Hematopoietic multipotent progenitor cell treated with erythropoietin and hydrocortisone succinate and interleukin-3 and kit ligand, for 8 days (in vitro differentiated cells): ENCODE results near the gene PC.

ENCODE experiments used
- DNase-seq: peaks from one replicate; pipeline ENCODE4 v3.0.0-alpha.2; 2015

PC gene

DNA sequence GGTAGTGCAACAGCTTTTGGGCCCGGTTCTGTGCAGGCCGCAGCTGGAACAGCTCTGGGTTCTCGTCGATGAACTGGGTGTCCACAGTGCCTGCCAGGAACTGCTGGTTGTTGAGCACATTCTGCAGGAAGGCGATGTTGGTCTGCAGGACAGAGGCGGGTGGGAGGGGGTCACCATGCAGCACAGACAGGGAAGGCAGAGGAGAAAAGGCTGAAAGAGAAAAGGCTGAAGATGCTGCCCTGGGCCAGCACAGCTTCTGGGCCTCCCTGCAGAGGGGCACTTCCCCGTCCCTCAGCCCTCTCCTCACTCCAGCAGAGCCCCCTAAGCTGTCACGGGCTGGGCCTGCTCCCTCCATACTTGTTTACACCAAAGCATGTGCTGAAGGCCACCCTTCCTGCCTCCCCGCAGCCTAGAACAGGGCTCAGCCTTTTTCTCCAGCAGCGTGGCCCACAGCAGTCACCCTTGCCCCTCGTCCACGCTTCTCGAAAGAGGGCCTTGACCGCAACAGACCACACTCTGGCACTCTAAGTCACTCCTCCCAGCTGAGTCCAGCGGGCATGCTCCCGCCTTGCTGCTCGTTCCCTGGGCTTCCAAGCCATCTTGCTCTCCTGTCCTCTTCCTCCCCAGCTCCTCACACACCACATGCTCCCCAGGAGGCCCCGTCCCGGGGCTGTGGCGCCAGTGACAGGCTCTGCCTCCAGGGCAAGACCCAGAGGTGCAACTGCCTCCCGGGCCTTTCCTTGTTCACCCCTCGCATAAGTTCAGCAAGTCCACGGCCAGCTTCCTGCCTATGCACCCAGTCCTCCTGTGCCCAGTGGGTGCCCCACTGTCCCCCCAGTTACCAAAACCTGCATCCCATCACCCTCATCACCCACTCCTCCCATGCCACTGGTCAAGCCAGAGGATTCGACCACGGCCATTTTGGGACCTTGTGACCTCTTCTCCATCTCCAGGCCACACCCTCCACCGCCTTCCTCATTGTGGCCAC, 104.6 kb downstream of the PC start:
- DNase-seq = no peak

DNA sequence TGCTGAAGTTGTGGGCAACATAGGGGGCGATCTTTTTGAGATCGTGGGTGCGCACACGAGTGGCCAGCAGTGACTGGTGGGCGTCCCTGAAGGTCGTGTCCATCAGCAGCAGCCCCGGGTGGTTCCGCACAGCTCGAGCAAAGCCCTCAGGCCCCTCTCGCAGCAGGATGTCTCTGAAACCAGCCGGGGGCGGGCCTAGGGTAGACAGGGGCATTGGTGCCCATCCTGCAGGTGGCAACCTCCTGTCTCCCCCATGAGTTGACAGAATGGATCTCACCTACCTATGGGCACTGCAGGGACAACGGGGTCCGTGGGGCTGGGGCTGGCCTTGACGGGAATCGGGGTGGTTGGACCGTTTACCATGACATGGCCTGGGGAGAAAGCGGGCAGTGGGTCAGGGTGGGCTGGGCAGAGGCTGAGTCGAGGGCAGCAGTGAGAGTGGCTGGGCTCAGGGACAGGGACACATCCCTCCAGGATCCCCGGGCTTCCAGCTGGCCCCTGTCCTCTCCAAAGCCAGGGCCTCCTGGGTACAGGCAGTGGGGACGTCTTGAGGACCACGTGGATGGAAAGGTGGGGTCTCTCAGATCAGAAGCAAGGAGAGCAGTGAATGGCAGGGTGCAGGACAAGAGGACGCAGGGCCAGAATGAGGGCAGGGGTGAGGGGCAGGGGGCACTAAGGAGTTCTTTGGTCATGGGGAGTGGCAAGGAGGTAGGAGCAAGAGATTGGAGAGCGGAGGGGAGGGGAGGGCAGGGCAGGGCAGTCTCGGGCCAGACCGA, 105.5 kb downstream of the PC start:
- DNase-seq = no peak

DNA sequence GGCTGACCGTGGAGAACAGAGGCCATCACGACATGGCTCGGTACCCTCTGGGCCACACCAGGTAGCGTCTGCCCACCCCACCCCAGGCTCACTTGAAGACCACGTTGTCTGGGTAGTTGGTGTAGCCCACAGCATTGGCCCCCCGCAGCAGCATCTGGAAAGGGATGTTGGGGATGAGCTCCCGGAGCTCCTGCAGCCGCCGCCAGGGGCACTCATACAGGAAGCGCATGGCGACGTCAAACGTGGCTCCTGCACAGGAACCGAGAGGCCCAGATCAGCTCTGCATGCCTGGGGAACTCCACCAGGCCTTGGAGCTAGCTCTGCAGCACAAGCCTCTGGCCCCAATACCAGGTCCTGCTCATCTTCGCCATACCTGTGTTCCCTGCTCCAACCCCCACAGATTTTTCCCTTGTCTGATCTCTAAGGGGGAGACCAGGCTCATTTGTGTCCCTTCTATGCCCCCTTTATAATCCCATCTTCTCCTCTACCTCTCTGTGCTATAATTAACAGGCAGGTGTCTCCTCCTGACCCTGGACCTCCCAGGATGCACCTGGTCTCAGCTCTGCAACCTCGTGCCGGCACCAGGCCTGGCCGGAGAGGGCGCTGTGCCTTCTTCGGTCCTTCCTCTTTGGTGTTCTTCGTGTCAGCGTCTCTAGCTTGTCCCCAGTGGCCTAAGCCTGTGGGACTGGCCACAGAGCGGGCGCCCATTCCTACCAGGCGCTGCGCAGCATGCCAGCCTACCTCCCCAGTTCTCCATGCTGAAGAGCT, 106.3 kb downstream of the PC start:
- peak; percentile 48 for DNase-seq

DNA sequence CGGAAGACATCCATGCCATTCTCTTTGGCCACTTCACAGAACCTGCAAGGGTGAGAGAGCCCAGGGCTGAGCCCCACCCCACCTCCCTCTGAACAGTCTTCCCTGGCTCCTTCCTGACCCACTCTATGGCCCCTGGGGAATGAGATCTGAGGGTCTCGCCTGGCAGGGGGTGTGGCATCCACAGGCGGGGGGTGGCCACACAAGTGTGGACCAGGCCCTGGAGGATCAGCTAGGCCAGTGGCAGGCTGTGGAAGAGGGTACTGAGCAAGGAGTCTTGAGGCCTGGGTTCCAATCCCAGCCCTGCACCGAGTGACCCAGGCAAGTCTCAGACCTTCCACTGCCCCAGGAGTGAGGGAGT, 107.0 kb downstream of the PC start:
- DNase-seq = no peak

DNA sequence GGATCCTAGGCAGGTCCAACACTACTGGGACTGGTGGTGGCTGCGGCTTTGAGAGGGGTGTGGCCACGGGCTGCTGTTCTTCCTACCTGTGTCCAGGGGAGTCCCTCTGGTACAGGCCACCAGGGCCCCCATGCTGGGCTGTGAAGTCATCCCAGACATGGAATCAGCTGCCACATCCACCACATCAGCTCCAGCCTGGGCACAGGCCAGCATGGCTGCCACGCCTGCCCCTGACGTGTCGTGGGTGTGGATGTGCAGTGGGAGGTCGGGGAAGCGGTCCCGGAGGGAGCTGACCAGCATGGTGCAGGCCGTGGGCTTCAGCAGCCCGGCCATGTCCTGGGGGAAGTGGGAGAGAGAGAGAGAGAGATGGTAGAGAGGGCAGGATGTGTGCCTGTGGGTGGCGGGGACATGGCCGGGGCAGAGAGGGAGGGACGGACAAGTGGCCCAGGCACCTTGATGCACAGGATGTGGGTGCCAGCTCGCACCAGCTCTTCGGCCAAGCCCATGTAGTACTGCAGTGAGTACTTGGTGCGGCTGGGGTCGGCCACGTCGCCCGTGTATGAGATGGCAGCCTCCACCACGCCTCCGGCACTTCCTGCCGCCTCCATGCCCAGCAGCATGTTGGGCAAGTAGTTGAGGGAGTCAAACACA, 107.5 kb downstream of the PC start:
- no peak for DNase-seq

DNA sequence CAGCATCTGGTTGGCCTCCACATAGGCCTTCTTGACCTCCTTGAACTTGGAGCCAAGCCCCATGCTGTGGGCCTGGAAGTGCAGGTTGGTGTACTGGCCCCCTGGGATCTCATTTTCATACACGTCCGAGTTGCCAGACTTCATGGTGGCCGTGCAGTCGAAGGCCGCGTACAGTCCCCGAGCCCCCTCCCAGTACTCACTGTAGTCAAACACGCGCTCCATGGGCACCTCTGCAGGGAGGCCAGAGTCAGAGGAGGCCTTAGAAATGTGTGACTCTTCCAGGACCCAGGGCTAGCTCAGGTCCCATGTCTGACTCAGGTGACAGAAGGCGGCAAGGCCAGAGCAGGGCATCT, 108.0 kb downstream of the PC start:
- DNase-seq = no peak

DNA sequence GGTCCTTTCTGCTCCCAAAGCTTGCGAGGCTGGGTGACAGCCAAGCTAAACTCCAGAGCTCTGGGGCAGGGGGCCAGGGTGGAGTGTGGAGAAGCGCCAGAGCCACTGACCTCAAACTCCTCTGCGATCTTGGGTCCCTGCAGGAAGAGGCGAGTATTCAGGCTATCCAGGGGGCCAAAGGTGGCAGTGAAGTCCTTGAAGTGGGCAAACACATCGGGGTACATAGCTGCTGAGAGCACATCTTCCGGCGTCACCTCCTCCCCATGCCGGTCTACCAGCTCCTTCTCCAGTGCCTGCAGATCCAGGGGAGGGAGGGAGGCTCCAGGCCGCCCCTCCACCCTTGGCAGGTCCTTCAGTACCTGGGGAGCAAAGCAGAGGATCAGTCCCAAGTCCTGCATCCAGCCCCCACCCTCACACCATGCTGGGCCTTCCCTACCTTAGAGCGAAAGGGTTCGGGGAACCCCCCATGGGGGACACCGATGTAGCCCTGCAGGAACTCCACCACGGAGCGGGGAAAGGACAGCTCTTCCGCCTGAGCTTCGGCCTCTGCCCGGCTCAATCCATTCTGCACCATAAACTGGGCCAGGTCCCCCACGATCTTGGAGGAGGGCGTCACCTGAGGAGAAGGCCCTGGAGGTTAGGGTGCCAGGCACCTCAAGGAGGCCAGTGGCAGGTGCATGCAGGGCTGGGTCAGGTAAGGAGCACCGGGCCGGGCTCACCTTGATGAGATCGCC, 108.5 kb downstream of the PC start:
- DNase-seq = no peak

DNA sequence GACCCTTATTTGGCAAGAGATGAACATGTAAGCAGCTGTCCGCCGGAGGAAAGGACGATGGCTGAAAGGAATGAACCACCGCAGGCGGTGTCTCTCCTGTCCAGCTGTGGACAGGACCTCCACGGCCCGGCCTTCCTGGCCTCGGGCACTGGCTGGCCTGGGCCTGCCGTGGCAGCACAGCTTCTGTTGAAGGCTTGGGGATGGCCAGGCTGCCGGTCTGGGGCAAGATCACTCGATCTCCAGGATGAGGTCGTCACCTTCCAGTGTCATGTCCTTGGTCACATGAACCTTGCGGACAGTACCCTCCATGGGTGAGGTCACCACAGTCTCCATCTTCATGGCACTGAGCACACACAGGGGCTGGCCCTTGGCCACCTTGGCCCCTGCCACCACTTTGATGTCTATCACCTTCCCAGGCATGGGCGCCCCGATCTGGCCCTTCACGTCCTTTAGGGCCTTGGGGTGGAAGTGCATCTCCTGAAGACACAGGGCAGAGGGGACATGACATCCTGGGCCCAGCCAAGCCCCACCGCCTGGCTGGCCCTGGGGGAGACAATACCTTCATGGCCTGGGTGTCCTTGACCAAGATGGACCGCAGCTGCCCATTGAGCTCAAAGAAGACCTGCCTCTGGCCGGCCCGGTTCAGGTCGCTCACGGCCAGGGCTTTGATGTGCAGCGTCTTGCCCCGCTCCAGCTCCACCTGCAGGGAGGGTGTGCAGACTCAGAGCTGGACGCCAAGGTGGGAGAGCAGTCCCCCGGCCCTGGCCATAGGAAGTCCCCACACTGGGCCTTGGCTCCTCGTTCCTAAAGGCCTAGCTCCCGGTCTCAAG, 109.3 kb downstream of the PC start:
- DNase-seq = no peak

DNA sequence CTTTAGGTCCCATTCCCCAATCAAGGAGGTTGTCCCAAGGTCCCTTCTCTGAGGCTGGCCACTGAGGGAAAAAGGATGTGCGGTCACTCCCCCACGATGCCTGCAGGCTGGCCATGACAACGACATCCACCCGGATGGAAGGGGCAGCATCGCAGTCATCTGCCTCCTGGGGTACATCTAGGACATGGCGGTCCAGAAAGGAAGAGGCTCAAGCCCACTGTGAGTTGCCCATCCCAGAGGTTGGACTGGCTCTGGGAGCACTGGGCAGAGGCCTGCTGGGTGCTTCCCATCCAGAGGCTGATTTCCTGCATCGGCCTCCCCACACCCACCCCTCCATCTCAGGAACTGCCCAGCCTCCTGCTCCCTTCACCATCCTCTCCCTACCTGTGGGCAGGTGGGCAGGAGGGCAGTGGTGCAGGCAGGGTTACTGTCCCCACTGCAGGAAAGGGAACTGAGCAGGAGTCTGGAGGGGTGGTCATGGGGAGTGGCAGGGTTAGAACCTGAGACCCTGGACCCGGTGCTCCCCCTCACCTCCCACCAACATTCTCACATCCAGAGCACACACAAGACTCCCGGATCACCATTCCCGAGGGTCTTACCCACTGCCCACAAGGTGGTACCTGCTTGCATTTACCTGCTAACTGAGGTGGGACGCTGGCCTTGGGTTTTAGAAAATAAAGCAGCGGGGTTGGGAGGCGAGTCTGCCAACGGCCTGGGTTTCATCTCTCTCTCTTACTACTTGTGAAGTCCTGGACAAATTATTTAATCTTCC, 110.5 kb downstream of the PC start:
- DNase-seq = no peak

DNA sequence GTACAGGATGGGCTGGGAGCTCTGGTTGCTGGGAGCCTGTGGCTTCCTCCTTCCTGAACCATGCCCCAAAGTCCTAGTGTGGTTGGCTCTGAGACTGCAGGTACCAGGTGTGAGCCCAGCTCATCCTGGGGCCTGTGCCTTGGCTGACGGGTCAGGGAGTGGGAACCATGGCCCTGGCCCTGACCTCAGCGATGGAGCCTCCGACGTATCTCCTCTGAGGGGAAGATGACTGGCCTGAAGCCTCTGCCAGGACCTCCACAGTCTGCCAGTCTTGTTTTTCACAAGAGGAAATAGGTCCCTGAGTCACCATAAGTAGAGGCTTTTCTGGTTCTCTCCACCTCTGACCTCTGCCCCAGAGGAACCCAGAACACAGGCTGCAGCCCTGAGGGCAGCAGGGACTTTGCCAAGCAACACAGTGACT, 111.5 kb downstream of the PC start:
- DNase-seq = no peak

DNA sequence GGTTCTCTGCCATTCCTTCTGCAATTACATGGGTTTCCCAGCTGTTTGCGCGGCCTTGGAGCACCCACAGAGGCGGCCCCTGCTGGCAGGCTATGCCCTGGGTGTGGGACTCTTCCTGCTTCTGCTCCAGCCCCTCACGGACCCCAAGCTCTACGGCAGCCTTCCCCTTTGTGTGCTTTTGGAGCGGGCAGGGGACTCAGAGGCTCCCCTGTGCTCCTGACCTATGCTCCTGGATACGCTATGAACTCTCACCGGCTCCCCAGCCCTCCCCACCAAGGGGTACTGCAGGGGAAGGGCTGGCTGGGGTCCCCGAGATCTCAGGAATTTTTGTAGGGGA, 112.3 kb downstream of the PC start:
- DNase-seq = no peak

DNA sequence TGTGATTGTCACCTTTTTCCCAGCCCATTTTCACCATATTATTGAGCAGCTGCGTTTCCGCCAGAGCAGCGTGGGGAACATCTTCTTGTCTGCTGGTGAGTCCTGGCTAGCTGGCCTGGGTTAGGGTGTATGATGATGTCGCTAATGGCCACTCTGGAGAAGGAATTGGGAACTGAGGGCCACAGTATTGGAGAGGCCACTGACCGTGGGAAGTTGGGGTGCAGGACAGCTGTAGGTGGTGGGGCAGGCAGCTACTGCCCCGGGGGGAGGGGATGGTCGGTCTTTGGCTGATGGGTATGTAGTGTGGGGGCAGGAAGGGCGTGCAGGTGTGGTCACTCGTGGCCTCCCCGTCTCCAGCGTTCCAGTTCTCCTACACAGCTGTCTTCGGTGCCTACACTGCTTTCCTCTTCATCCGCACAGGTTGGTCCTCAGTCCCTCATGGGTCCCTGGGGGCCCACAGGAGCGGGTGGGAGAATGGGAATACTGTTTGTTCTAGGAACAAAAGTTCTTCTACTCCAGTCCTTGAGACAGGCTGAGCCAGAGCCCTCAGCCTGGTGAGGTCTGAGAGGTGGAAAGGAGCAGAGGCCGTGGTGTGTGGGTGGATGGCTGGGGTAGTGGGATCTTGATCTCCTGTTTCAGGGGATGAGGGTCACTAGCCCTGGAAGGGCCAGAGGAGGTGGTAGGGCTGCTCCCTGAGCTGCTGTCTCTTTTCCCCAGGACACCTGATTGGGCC, 112.9 kb downstream of the PC start:
- no peak for DNase-seq

DNA sequence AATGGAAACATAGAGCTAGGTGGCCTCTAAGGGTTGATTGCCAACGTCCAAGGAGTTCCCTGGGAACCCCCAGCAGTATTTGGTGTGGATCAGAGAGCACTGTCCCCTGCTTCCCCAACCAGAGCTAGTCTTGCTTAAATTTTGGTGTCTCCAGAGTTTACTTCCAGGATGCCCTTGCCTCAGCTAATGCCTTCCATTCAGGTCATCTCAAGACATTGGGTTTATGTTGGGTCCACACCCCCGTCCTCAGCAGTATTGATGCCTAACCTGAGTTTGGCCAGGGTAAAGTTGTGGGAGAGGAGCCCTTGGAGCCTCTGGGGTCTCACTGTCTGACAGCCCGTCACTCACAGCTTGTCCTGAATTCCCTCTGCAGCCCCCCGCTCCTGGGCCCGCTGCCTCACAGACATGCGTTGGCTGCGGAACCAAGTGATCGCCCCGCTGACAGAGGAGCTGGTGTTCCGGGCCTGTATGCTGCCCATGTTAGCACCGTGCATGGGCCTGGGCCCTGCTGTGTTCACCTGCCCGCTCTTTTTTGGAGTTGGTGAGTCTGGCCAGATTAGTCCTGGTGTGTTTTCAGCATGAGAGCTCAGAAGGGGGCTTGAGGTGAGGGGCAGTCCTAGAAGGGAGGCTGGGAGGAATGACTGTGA, 113.6 kb downstream of the PC start:
- no peak for DNase-seq

DNA sequence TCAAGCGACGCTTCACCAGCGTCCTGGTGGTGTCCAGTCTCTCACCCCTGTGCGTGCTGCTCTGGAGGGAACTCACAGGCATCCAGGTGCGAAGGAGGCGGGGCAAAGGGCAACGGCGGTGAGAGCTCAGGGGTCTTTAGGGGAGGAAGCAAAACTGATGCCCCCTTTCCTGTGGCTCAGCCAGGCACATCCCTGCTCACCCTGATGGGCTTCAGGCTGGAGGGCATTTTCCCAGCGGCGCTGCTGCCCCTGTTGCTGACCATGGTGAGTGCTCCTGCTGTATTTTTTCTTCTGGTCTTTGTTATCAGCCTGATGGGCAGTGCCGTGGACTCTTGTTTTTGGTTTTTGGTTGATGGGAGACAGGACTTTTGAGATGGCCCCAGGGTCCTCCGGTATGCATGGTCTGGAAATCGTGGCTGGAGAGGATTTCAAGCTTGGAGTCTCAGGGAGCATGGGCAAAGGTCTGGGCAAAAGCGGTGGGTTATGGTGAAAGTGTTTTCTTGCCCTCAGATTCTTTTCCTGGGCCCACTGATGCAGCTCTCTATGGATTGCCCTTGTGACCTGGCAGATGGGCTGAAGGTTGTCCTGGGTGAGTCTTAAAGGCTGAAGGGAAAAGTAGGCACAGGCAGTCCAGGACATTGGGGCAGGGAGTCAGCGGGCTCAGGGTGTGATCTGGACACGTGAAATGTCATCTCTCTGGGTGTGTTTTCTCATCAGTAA, 114.2 kb downstream of the PC start:
- no peak for DNase-seq

DNA sequence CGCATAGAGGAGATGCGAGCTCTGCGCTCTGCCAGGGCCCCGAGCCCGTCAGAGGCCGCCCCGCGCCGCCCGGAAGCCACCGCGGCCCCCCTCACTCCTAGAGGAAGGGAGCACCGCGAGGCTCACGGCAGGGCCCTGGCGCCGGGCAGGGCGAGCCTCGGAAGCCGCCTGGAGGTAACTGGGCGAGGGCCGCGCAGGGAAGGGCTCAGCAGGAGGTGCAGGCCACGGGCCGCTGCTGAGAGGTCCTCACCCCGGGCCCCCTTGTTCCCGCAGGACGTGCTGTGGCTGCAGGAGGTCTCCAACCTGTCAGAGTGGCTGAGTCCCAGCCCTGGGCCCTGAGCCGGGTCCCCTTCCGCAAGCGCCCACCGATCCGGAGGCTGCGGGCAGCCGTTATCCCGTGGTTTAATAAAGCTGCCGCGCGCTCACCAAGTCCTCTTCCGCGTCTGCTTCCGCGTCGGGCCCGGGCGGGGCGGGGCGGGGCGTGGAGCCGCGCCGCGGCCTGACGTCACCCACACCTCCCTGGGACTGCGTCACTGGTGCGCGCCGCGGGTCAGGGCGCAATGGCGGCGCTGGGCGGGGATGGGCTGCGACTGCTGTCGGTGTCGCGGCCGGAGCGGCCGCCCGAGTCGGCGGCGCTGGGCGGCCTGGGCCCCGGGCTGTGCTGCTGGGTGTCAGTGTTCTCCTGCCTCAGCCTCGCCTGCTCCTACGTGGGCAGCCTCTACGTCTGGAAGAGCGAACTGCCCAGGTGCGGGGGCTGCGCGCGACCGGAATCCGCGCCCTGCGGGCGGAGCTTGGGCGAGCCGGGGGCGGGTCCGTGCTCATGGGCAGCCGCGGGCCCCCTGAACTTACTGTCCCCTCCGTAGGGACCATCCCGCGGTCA, 115.0 kb downstream of the PC start, which contains the start of gene RCE1:
Gene RCE1, plus strand, starts transcription at position 546 of the 880 bp plus-strand sequence. Its CDS starts 15 bp downstream, at position 561.
- DNase-seq = peak; percentile 88

DNA sequence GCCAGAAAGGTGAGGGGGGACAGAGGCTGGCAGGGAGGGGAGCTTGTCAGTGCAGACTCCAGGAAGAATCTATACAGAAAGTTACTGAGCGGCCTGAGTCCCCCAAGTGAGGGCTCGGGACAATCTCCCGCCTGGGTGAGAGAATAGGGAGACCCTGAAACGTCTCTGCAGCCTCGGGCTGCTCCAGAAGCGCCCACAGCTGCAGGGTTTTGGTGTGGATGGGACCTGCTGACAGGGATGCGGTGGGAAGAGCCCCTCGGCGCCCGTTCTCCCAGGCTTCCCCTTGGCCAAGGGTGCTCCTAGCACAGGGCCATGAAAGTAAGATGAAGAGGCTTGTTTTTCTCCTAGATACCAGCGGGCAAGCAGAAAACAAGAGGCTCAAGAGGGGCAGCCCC, 115.7 kb downstream of the PC start:
- no peak for DNase-seq

DNA sequence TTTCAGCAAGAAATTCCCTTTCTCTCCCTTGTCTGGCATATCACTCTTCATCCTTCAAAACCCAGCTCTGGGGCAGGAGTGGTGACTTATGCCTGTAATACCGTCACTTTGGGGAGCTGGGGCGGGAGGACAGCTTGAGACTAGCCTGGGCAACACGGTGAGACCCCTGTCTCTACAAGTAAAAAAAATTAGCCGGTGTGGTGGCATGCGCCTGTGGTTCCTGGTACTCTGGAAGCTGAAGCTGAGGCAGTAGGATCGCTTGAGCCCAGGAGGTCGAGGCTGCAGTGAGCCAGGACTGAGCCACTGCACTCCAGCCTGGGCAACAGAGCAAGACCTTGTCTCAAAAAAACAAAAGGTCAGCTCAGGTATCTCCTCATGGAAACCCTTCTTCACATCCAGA, 116.3 kb downstream of the PC start:
- DNase-seq = no peak
